ENCODE measurements around the gene RPS3. TPM values are rescaled to one million over a fixed set of nuclear protein-coding genes. Genes with fewer than 3 reads are reported as not detected.
"Not testable (repeated sequence)": the region's sequence is repeated elsewhere in the genome, so short reads cannot be mapped to it uniquely, and the experiment has no call there.

The RPS3 gene
- total and polyA plus RNA-seq, 5 donors from 2014 or later, result 3,495 to 6,708 (median 4,679) TPM

DNA sequence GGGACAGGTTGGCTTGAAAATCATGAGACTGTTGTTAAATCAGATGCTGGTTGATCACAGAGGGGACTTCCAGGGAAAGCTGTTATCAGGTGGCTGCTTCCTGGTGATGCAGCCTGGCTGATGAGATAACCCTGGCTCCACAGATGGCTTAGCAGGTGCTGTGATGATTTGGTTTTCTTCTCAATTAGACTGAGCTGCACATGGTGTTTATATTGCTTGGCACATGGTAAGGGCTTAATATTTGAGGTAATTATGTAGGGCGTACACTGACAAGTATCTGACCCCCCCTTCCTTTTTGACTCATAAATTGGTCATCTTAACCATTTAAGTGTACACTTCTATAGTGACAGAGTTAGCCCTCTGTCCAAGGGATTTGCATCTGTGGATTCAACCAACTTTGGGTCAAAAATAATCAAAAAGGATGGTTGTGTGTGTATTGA, 7.0 kb downstream of the RPS3 start:
- Histone ChIP-seq H3K27ac (ENCODE audit: insufficient read depth, low read length, poor library complexity, severe bottlenecking) (no peak overlapping the region), H3K9me3 (ENCODE audit: control insufficient read depth in 2 of 2, low read length in 2 of 2) (no peaks in the 10 kb centered on the region), H3K36me3 (ENCODE audit: control insufficient read depth, insufficient read depth, low read length) (peaks cover 62% of the 10 kb centered on the region), H3K4me3 (ENCODE audit: low read depth, low read length) (no peak overlapping the region), H3K27me3 (ENCODE audit: control insufficient read depth, insufficient read depth, low read length) (no peaks in the 10 kb centered on the region), H3K4me1 (ENCODE audit: control insufficient read depth, insufficient read depth, low read length, poor library complexity, severe bottlenecking) (peaks cover 26% of the 10 kb centered on the region)
- H3K27me3 Mint-ChIP-seq, result no peaks in the 10 kb centered on the region
- peaks cover 6 to 58% (median 41%) of the 10 kb centered on the region in 4 donors for H3K4me1 Mint-ChIP-seq
- DNase-seq, result no peak
- no peak overlapping the region for H3K4me3 Mint-ChIP-seq
- H3K36me3 Mint-ChIP-seq, result peaks cover 38% of the 10 kb centered on the region
- H3K9me3 Mint-ChIP-seq, result no peaks in the 10 kb centered on the region
- no peak for ATAC-seq (ENCODE audit: low read depth in 2 of 2)
- no peak overlapping the region for H3K27ac Mint-ChIP-seq

GRCh38 chr11:75408957-75409219, 9.6 kb downstream of the RPS3 start:
- H3K27me3 Mint-ChIP-seq, result no peaks in the 10 kb centered on the region
- H3K4me1 Mint-ChIP-seq, result peaks cover 10 to 36% (median 21%) of the 10 kb centered on the region in 4 donors
- DNase-seq (no peak), ATAC-seq (ENCODE audit: low read depth in 2 of 2) (no peak)
- H3K36me3 Mint-ChIP-seq, result peaks cover 18% of the 10 kb centered on the region
- Histone ChIP-seq H3K36me3 (ENCODE audit: control insufficient read depth, insufficient read depth, low read length) (peaks cover 51% of the 10 kb centered on the region), H3K27ac (ENCODE audit: insufficient read depth, low read length, poor library complexity, severe bottlenecking) (no peak overlapping the region), H3K4me3 (ENCODE audit: low read depth, low read length) (no peak overlapping the region), H3K4me1 (ENCODE audit: control insufficient read depth, insufficient read depth, low read length, poor library complexity, severe bottlenecking) (peaks cover 4% of the 10 kb centered on the region), H3K27me3 (ENCODE audit: control insufficient read depth, insufficient read depth, low read length) (no peaks in the 10 kb centered on the region), H3K9me3 (ENCODE audit: control insufficient read depth in 2 of 2, low read length in 2 of 2) (no peaks in the 10 kb centered on the region)
- H3K27ac Mint-ChIP-seq, result no peak overlapping the region
- H3K4me3 Mint-ChIP-seq, result no peak overlapping the region
- no peaks in the 10 kb centered on the region for H3K9me3 Mint-ChIP-seq

DNA sequence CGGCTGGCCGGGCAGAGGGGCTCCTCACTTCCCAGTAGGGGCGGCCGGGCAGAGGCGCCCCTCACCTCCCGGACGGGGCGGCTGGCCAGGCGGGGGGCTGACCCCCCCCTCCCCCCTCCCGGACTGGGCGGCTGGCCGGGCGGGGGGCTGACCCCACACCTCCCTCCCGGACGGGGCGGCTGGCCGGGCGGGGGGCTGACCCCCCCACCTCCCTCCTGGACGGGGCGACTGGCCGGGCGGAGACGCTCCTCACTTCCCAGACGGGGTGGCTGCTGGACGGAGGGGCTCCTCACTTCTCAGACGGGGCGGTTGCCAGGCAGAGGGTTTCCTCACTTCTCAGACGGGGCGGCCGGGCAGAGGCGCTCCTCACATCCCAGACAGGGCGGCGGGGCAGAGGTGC, 10.7 kb downstream of the RPS3 start:
- not testable (repeated sequence) for H3K27me3 ChIP-seq (ENCODE audit: control insufficient read depth, insufficient read depth, low read length); H3K27me3 Mint-ChIP-seq; H3K27ac Mint-ChIP-seq; H3K27ac ChIP-seq (ENCODE audit: insufficient read depth, low read length, poor library complexity, severe bottlenecking); H3K4me3 ChIP-seq (ENCODE audit: low read depth, low read length); H3K4me1 ChIP-seq (ENCODE audit: control insufficient read depth, insufficient read depth, low read length, poor library complexity, severe bottlenecking); ATAC-seq (ENCODE audit: low read depth in 2 of 2); DNase-seq; H3K9me3 ChIP-seq (ENCODE audit: control insufficient read depth in 2 of 2, low read length in 2 of 2); H3K9me3 Mint-ChIP-seq; H3K4me3 Mint-ChIP-seq
- peaks cover 48% of the 10 kb centered on the region for H3K36me3 ChIP-seq (ENCODE audit: control insufficient read depth, insufficient read depth, low read length)
- peaks cover 13% of the 10 kb centered on the region for H3K36me3 Mint-ChIP-seq
- peaks cover 9 to 29% (median 16%) of the 10 kb centered on the region in 4 donors for H3K4me1 Mint-ChIP-seq

- H3K27ac ChIP-seq (ENCODE audit: insufficient read depth, low read length, poor library complexity, severe bottlenecking); H3K27me3 ChIP-seq (ENCODE audit: control insufficient read depth, insufficient read depth, low read length); ATAC-seq (ENCODE audit: low read depth in 2 of 2); H3K4me1 Mint-ChIP-seq; H3K4me3 Mint-ChIP-seq; H3K27ac Mint-ChIP-seq; H3K9me3 ChIP-seq (ENCODE audit: control insufficient read depth in 2 of 2, low read length in 2 of 2); H3K9me3 Mint-ChIP-seq; H3K4me3 ChIP-seq (ENCODE audit: low read depth, low read length); H3K4me1 ChIP-seq (ENCODE audit: control insufficient read depth, insufficient read depth, low read length, poor library complexity, severe bottlenecking); DNase-seq; H3K27me3 Mint-ChIP-seq: not testable (repeated sequence)
- peaks cover 11% of the 10 kb centered on the region for H3K36me3 Mint-ChIP-seq
- H3K36me3 ChIP-seq (ENCODE audit: control insufficient read depth, insufficient read depth, low read length), result peaks cover 27% of the 10 kb centered on the region
These were observed 13.8 kb downstream of the RPS3 start for GRCh38 chr11:75413146-75413545.

- Mint-ChIP-seq H3K27ac (no peak overlapping the region), H3K27me3 (no peaks in the 10 kb centered on the region), H3K9me3 (no peaks in the 10 kb centered on the region)
These were observed 14.5 kb downstream of the RPS3 start for GRCh38 chr11:75413864-75414263.

DNA sequence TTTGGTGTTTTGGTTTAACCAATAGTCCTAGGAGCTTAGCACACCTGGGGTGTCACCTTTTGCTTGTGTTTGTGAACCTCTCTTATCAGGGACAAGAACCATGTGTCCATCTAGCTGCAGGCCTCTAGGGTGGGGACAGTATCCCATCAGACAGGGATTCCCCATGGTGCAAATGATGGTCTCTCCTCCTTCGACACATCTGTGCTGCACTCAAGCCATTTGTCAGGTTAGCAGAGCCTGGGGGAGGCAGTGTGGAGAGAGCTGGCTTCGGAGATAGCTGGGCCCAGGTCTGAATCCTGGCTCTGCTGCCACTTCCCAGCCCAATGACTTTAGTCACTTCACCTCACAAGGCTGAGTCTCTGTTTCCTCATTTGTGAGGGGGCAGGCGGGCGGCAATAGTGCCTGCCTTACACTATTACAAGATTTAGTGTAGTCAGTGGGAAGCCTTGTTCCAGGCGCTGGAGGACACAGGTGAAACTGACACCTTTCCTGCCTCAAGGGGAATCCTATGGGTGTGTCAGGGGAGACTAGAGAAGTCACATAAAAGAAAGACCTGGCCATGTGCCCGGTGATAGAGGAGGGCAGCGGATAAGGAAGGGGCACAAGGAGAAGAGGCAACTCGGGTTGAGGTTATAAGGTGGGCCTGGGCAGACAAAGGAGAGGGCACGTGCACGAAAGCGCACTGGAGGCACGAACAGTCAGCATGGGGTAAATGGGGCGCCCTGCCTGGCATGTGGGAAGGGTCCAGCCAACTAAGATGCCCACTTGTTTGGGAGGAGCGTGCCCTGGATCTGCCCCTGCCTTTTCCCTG, 21.1 kb downstream of the RPS3 start:
- ATAC-seq (ENCODE audit: low read depth in 2 of 2) (no peak), DNase-seq (no peak)
- peaks cover 4% of the 10 kb centered on the region for H3K36me3 ChIP-seq (ENCODE audit: control insufficient read depth, insufficient read depth, low read length)
- peak overlapping the region in 2 of 3 donors; percentile 32 to 41 for H3K27ac Mint-ChIP-seq
- no peak overlapping the region for H3K27ac ChIP-seq (ENCODE audit: insufficient read depth, low read length, poor library complexity, severe bottlenecking)
- H3K9me3 Mint-ChIP-seq, result no peaks in the 10 kb centered on the region
- no peaks in the 10 kb centered on the region for H3K27me3 ChIP-seq (ENCODE audit: control insufficient read depth, insufficient read depth, low read length)
- peaks cover 8% of the 10 kb centered on the region for H3K36me3 Mint-ChIP-seq
- H3K4me1 ChIP-seq (ENCODE audit: control insufficient read depth, insufficient read depth, low read length, poor library complexity, severe bottlenecking), result no peaks in the 10 kb centered on the region
- peaks cover 0 to 2% (median 0%) of the 10 kb centered on the region in 4 donors for H3K4me1 Mint-ChIP-seq
- no peak overlapping the region for H3K4me3 Mint-ChIP-seq
- no peaks in the 10 kb centered on the region for H3K9me3 ChIP-seq (ENCODE audit: control insufficient read depth in 2 of 2, low read length in 2 of 2)
- no peak overlapping the region for H3K4me3 ChIP-seq (ENCODE audit: low read depth, low read length)
- no peaks in the 10 kb centered on the region for H3K27me3 Mint-ChIP-seq

More at GRCh38 chr11:75413864-75414263, 14.5 kb downstream of the RPS3 start:
- H3K36me3 Mint-ChIP-seq, result peaks cover 11% of the 10 kb centered on the region
- Histone ChIP-seq H3K4me1 (ENCODE audit: control insufficient read depth, insufficient read depth, low read length, poor library complexity, severe bottlenecking) (no peaks in the 10 kb centered on the region), H3K27ac (ENCODE audit: insufficient read depth, low read length, poor library complexity, severe bottlenecking) (no peak overlapping the region), H3K27me3 (ENCODE audit: control insufficient read depth, insufficient read depth, low read length) (no peaks in the 10 kb centered on the region), H3K36me3 (ENCODE audit: control insufficient read depth, insufficient read depth, low read length) (peaks cover 26% of the 10 kb centered on the region), H3K4me3 (ENCODE audit: low read depth, low read length) (no peak overlapping the region), H3K9me3 (ENCODE audit: control insufficient read depth in 2 of 2, low read length in 2 of 2) (no peaks in the 10 kb centered on the region)
- peaks cover 3 to 6% (median 4%) of the 10 kb centered on the region in 4 donors for H3K4me1 Mint-ChIP-seq
- DNase-seq (no peak), ATAC-seq (ENCODE audit: low read depth in 2 of 2) (no peak)
- no peak overlapping the region for H3K4me3 Mint-ChIP-seq

DNA sequence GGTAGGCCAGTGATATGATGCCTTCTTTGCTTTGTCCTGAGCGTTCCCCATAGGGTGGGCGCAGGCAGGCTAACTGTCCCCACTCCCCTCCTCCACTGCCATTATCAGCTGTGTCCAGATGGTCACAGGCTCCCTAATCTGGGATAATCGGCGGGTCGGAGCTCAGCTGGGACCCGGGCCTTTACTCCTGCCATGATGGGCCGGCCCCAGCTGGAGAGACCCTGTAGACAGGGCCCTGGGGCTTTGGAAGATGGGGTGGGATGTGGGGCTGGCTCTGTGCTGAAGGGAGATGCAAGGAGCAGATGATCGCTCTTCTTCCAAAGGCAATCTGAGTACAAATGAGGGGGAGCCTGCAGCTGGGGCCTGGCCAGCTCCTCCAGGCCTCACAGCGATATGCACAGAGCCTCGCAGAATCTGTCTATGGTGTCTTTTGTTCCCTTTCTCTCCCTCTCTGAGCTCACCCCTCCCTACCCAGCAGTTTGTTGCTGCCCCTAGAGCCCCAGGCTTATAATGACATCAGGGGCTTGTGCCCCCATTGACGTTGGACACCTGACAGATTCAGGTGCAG, 21.8 kb downstream of the RPS3 start:
- H3K4me1 Mint-ChIP-seq, result peaks cover 0 to 2% (median 0%) of the 10 kb centered on the region in 4 donors
- H3K4me3 Mint-ChIP-seq, result no peak overlapping the region
- no peak overlapping the region for H3K27ac ChIP-seq (ENCODE audit: insufficient read depth, low read length, poor library complexity, severe bottlenecking)
- no peaks in the 10 kb centered on the region for H3K9me3 ChIP-seq (ENCODE audit: control insufficient read depth in 2 of 2, low read length in 2 of 2)
- no peaks in the 10 kb centered on the region for H3K27me3 ChIP-seq (ENCODE audit: control insufficient read depth, insufficient read depth, low read length)
- no peak for ATAC-seq (ENCODE audit: low read depth in 2 of 2)
- no peaks in the 10 kb centered on the region for H3K27me3 Mint-ChIP-seq
- no peak for DNase-seq
- peaks cover 4% of the 10 kb centered on the region for H3K36me3 ChIP-seq (ENCODE audit: control insufficient read depth, insufficient read depth, low read length)
- H3K27ac Mint-ChIP-seq, result no peak overlapping the region
- no peaks in the 10 kb centered on the region for H3K4me1 ChIP-seq (ENCODE audit: control insufficient read depth, insufficient read depth, low read length, poor library complexity, severe bottlenecking)
- no peaks in the 10 kb centered on the region for H3K9me3 Mint-ChIP-seq
- H3K36me3 Mint-ChIP-seq, result peaks cover 8% of the 10 kb centered on the region
- no peak overlapping the region for H3K4me3 ChIP-seq (ENCODE audit: low read depth, low read length)

- peaks cover 0 to 2% (median 0%) of the 10 kb centered on the region in 4 donors for H3K4me1 Mint-ChIP-seq
- H3K9me3 ChIP-seq (ENCODE audit: control insufficient read depth in 2 of 2, low read length in 2 of 2), result no peaks in the 10 kb centered on the region
- no peaks in the 10 kb centered on the region for H3K9me3 Mint-ChIP-seq
- H3K4me3 ChIP-seq (ENCODE audit: low read depth, low read length), result no peak overlapping the region
- H3K36me3 Mint-ChIP-seq, result peaks cover 6% of the 10 kb centered on the region
- ATAC-seq (ENCODE audit: low read depth in 2 of 2) (no peak), DNase-seq (no peak)
- no peak overlapping the region for H3K27ac ChIP-seq (ENCODE audit: insufficient read depth, low read length, poor library complexity, severe bottlenecking)
- H3K27me3 ChIP-seq (ENCODE audit: control insufficient read depth, insufficient read depth, low read length), result no peaks in the 10 kb centered on the region
- H3K4me1 ChIP-seq (ENCODE audit: control insufficient read depth, insufficient read depth, low read length, poor library complexity, severe bottlenecking), result no peaks in the 10 kb centered on the region
- H3K27ac Mint-ChIP-seq, result peak overlapping the region in 1 of 3 donors; percentile 61
- H3K4me3 Mint-ChIP-seq, result no peak overlapping the region
- peaks cover 4% of the 10 kb centered on the region for H3K27me3 Mint-ChIP-seq
- H3K36me3 ChIP-seq (ENCODE audit: control insufficient read depth, insufficient read depth, low read length), result peaks cover 4% of the 10 kb centered on the region
These were observed 22.6 kb downstream of the RPS3 start for GRCh38 chr11:75421902-75422247.
